B cell (primary cell): ENCODE data around the gene DMKN. TPM values are rescaled to one million over a fixed set of nuclear protein-coding genes. Genes with fewer than 3 reads are reported as not detected.
A peak's percentile ranks its signal among the peaks of the same experiment; 100 is the strongest.

Experiments used
- ATAC-seq: fragments of 200-7000 bp; cut with Tn5 transposase; one replicate; pipeline ENCODE4 v1.10.0; 2021; ENCODE audit warnings: low read depth, mild to moderate bottlenecking, moderate number of reproducible peaks, moderate library complexity
- CTCF ChIA-PET: fragments of 350-600 bp; sonication (Branson Sonifier 250); formaldehyde crosslinking; loops from one replicate; lab custom pipeline; 2021; ENCODE audit warnings: antibody characterized with exemption, inconsistent platforms; lab: Charles Lee
- POLR2A ChIA-PET: fragments of 350-600 bp; sonication (Branson Sonifier 250); formaldehyde crosslinking; loops from one replicate; lab custom pipeline; 2021; ENCODE audit warnings: antibody characterized with exemption; lab: Charles Lee
- DNase-seq: peaks from one replicate; pipeline ENCODE4 v3.0.0; 2013
- H2AFZ ChIP-seq: 2 replicates; pipeline ENCODE4 v1.6.1; 2012; ENCODE audit warnings: mild to moderate bottlenecking, low read depth, low read length; ENCODE audit not compliant: insufficient read depth, poor library complexity, severe bottlenecking
- H3K27ac ChIP-seq, 2 donors: 1 replicate in 1 of 2; 2 replicates in 1 of 2; pipeline ENCODE4 v1.5.1; 2012 to 2013; ENCODE audit warnings: low read length in 2 of 2, mild to moderate bottlenecking in 2 of 2, moderate library complexity in 1 of 2
- H3K27me3 ChIP-seq, 4 experiments: fragments of 200-600 bp in 1 of 4; sonication (generic) in 1 of 4; replicated peaks in 1 of 4; 1 replicate in 2 of 4; 2 replicates in 2 of 4; pipeline versions ENCODE4 v1.6.1 to v1.7.0; 2013 to 2016; ENCODE audit warnings: low read length in 3 of 4, mild to moderate bottlenecking in 2 of 4, mixed read lengths in 1 of 4, moderate library complexity in 1 of 4; ENCODE audit not compliant: insufficient read depth in 4 of 4, control insufficient read depth in 3 of 4; ENCODE audit errors: control extremely low read depth in 1 of 4
- H3K36me3 ChIP-seq, 2 experiments: replicated peaks in 1 of 2; 1 replicate in 1 of 2; 2 replicates in 1 of 2; pipeline versions ENCODE4 v1.6.1 to v1.7.1; 2013; ENCODE audit warnings: low read length in 1 of 2; ENCODE audit not compliant: insufficient read depth in 2 of 2, control insufficient read depth in 1 of 2; ENCODE audit errors: control extremely low read depth in 1 of 2, extremely low read depth in 1 of 2
- H3K4me1 ChIP-seq, 2 donors: fragments of 200-600 bp in 1 of 2; sonication (generic) in 1 of 2; 1 replicate in 1 of 2; 2 replicates in 1 of 2; pipeline versions ENCODE4 v1.5.1 to v1.6.1; 2013 to 2017; ENCODE audit warnings: low read length in 2 of 2; ENCODE audit not compliant: control insufficient read depth in 2 of 2, insufficient read depth in 2 of 2
- H3K4me2 ChIP-seq: replicated peaks from 2 replicates; pipeline ENCODE3; 2012; ENCODE audit warnings: mild to moderate bottlenecking, low read depth, low read length; ENCODE audit not compliant: poor library complexity, severe bottlenecking
- H3K4me3 ChIP-seq, 5 experiments: fragments of 200-600 bp in 1 of 5; sonication (generic) in 1 of 5; 1 replicate in 3 of 5; 2 replicates in 2 of 5; pipeline versions ENCODE4 v1.5.1 to v1.7.0; 2011 to 2016; ENCODE audit warnings: low read length in 4 of 5, mild to moderate bottlenecking in 4 of 5, low read depth in 2 of 5, control low read depth in 1 of 5, moderate library complexity in 1 of 5; ENCODE audit not compliant: insufficient read depth in 1 of 5; ENCODE audit errors: control extremely low read depth in 1 of 5, extremely low read depth in 1 of 5
- H3K79me2 ChIP-seq: fragments of 200-600 bp; sonication (generic); one replicate; pipeline ENCODE4 v1.6.0; 2016; ENCODE audit warnings: low read length; ENCODE audit not compliant: control insufficient read depth, insufficient read depth
- H3K9ac ChIP-seq: fragments of 200-600 bp; sonication (generic); 2 replicates; pipeline ENCODE4 v1.6.1; 2017; ENCODE audit warnings: mild to moderate bottlenecking, low read length, moderate library complexity
- H3K9me3 ChIP-seq, 3 donors: one replicate each; pipeline versions ENCODE4 v1.6.1 to v1.7.1; 2013; ENCODE audit warnings: low read length in 2 of 3; ENCODE audit not compliant: control insufficient read depth in 2 of 3, insufficient read depth in 1 of 3; ENCODE audit errors: control extremely low read depth in 1 of 3
- H4K20me1 ChIP-seq: 2 replicates; pipeline ENCODE4 v1.6.0; 2012; ENCODE audit warnings: mild to moderate bottlenecking, low read length; ENCODE audit not compliant: insufficient read depth, control insufficient read depth, poor library complexity, severe bottlenecking
- H3K27ac Mint-ChIP-seq: one replicate; pipeline ENCODE4 v1.8.0; 2021; ENCODE audit warnings: mixed read lengths
- H3K27me3 Mint-ChIP-seq: one replicate; pipeline ENCODE4 v1.8.0; 2021; ENCODE audit warnings: mixed read lengths
- H3K4me1 Mint-ChIP-seq: one replicate; pipeline ENCODE4 v1.8.0; 2021; ENCODE audit warnings: mixed read lengths
- H3K4me3 Mint-ChIP-seq: one replicate; pipeline ENCODE4 v1.8.0; 2021; ENCODE audit warnings: mixed read lengths
- H3K9me3 Mint-ChIP-seq: one replicate; pipeline ENCODE4 v1.8.0; 2022; ENCODE audit warnings: mixed read lengths; ENCODE audit not compliant: insufficient read depth
- EZH2 ChIP-seq: IDR thresholded peaks from 2 replicates; pipeline ENCODE4 v1.6.1; 2012; ENCODE audit warnings: borderline replicate concordance, low read depth, mild to moderate bottlenecking, moderate library complexity, low read length; ENCODE audit not compliant: insufficient read depth, poor library complexity, severe bottlenecking
- WGBS: methylation state at CpG from one replicate; pipeline ENCODE4 v1.1.5; 2013; ENCODE audit warnings: missing lambda C conversion rate; ENCODE audit not compliant: insufficient coverage; 5-methylcytosine and 5-hydroxymethylcytosine counted together
- intact Hi-C: fragments of 100-400 bp; cut with micrococcal nuclease; formaldehyde crosslinking; loops from one replicate; pipeline ENCODE4 v1.10.0; 2022
- polyA plus RNA-seq: library from polyadenylated mRNA; depleted of rRNA; stranded (reverse); fragments of >200 nt; gene quantifications from 2 replicates; pipeline ENCODE4 v1.2.3, GENCODE V29; 2012
- total RNA-seq, 2 donors: library from RNA; stranded (reverse); fragments of 120-200 nt in 1 of 2; gene quantifications; 1 replicate in 1 of 2; 2 replicates in 1 of 2; pipeline versions ENCODE4 v1.2.3 to v1.2.4, GENCODE V29; 2013 to 2022
- TF ChIP-seq, protein P1 (sequence below): fragments of 200-600 bp; IDR thresholded peaks from one replicate; pipeline ENCODE4 v1.8.0; 2022; ENCODE audit warnings: antibody characterized with exemption, mild to moderate bottlenecking

The DMKN gene
- total and polyA plus RNA-seq, 2 donors (not counting 1 experiment from before 2014, with no cell fraction given), result 0.58 to 4.5 TPM

DNA sequence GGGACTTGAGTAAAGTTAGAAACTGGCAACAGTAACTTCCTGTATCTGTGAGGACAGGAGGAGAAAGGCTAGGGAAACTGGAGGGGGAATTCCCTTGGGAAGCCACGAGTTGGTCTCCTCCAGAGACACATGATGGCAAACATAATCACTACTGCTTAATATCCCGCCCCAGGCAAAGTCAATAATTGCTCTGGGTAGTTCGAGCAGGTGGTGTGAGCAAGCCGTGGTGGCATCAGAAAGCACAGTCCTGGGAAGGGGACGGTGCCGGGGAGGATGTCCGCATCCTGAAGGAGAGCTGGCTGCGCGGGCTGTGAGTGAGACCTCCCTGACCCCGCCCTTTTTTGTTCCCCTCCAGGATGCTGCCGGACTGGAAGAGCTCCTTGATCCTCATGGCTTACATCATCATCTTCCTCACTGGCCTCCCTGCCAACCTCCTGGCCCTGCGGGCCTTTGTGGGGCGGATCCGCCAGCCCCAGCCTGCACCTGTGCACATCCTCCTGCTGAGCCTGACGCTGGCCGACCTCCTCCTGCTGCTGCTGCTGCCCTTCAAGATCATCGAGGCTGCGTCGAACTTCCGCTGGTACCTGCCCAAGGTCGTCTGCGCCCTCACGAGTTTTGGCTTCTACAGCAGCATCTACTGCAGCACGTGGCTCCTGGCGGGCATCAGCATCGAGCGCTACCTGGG is 63.9 kb downstream of the DMKN start:
- Histone ChIP-seq H3K27ac (no peak overlapping the region), H3K36me3 (no peaks in the 10 kb centered on the region), H3K9ac (no peak overlapping the region), H3K9me3 (no peaks in the 10 kb centered on the region), H2AFZ (no peak overlapping the region), H3K27me3 (no peaks in the 10 kb centered on the region), H3K4me1 (peaks cover 21 to 26% of the 10 kb centered on the region in 2 donors), H3K4me3 (peak overlapping the region in 1 of 5 experiments; percentile 53), H3K4me2 (peak overlapping the region; percentile 51), H3K79me2 (no peaks in the 10 kb centered on the region), H4K20me1 (no peaks in the 10 kb centered on the region)
- POLR2A ChIA-PET, result interaction anchor here (0.6 kb wide), 1 partner anchor 270 kb away, joined by 5 read pairs; no protein-coding TSS in a partner anchor
- Mint-ChIP-seq H3K4me1 (peaks cover 49% of the 10 kb centered on the region), H3K4me3 (no peak overlapping the region), H3K27me3 (peaks cover 11% of the 10 kb centered on the region), H3K27ac (no peak overlapping the region), H3K9me3 (no peaks in the 10 kb centered on the region)
- TF ChIP-seq, protein P1, sequence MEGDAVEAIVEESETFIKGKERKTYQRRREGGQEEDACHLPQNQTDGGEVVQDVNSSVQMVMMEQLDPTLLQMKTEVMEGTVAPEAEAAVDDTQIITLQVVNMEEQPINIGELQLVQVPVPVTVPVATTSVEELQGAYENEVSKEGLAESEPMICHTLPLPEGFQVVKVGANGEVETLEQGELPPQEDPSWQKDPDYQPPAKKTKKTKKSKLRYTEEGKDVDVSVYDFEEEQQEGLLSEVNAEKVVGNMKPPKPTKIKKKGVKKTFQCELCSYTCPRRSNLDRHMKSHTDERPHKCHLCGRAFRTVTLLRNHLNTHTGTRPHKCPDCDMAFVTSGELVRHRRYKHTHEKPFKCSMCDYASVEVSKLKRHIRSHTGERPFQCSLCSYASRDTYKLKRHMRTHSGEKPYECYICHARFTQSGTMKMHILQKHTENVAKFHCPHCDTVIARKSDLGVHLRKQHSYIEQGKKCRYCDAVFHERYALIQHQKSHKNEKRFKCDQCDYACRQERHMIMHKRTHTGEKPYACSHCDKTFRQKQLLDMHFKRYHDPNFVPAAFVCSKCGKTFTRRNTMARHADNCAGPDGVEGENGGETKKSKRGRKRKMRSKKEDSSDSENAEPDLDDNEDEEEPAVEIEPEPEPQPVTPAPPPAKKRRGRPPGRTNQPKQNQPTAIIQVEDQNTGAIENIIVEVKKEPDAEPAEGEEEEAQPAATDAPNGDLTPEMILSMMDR, result no peak
- TF ChIP-seq EZH2, result no peak
- intact Hi-C loops, result no loop called here
- CTCF ChIA-PET, result interaction anchor here (1.0 to 2.0 kb wide), 3 partner anchors 11 to 61 kb away, joined by 3 to 7 read pairs (median 5); no protein-coding TSS in a partner anchor
- 91% methylated on average over 26 of the region's 27 CpGs for WGBS
- no peak for ATAC-seq
- no peak for DNase-seq
